Endodermal cell (in vitro differentiated cells): Measurements from ENCODE around the gene OR51E1. TPM values are rescaled to one million over a fixed set of nuclear protein-coding genes. Genes with fewer than 3 reads are reported as not detected.

Experiments used
- DNase-seq: peaks from one replicate; pipeline ENCODE4 v3.0.0-alpha.2; 2017
- H3K27ac ChIP-seq: 2 replicates; pipeline ENCODE4 v1.5.1; 2013; ENCODE audit warnings: mild to moderate bottlenecking, low read depth, low read length, moderate library complexity
- H3K27me3 ChIP-seq: 2 replicates; pipeline ENCODE4 v1.6.1; 2013; ENCODE audit warnings: mild to moderate bottlenecking, low read length, moderate library complexity; ENCODE audit not compliant: insufficient read depth, control insufficient read depth, poor library complexity, severe bottlenecking
- H3K36me3 ChIP-seq: 2 replicates; pipeline ENCODE4 v1.7.0; 2013; ENCODE audit warnings: mild to moderate bottlenecking, low read length, moderate library complexity; ENCODE audit not compliant: control insufficient read depth, insufficient read depth
- H3K4me1 ChIP-seq: one replicate; pipeline ENCODE4 v1.7.0; 2013; ENCODE audit warnings: low read length; ENCODE audit not compliant: control insufficient read depth, insufficient read depth
- H3K4me3 ChIP-seq: 2 replicates; pipeline ENCODE4 v1.5.1; 2013; ENCODE audit warnings: mild to moderate bottlenecking, low read length, moderate library complexity
- H3K9ac ChIP-seq: 2 replicates; pipeline ENCODE4 v1.6.1; 2013; ENCODE audit warnings: mild to moderate bottlenecking, low read length, moderate library complexity; ENCODE audit not compliant: poor library complexity, severe bottlenecking; ENCODE audit errors: extremely low read depth
- H3K9me3 ChIP-seq: 2 replicates; pipeline ENCODE4 v1.6.1; 2013; ENCODE audit warnings: mild to moderate bottlenecking, low read length, moderate library complexity; ENCODE audit not compliant: control insufficient read depth
- H3K27ac Mint-ChIP-seq: 2 replicates; pipeline ENCODE4 v1.8.0; 2020; ENCODE audit warnings: mixed read lengths
- H3K27me3 Mint-ChIP-seq: 2 replicates; pipeline ENCODE4 v1.8.0; 2021; ENCODE audit warnings: mild to moderate bottlenecking, mixed read lengths; ENCODE audit not compliant: insufficient read depth
- H3K36me3 Mint-ChIP-seq: 2 replicates; pipeline ENCODE4 v1.8.0; 2020; ENCODE audit warnings: low read depth, mixed read lengths
- H3K4me1 Mint-ChIP-seq: 2 replicates; pipeline ENCODE4 v1.8.0; 2020; ENCODE audit warnings: mixed read lengths
- H3K4me3 Mint-ChIP-seq: 2 replicates; pipeline ENCODE4 v1.8.0; 2020; ENCODE audit warnings: mild to moderate bottlenecking, moderate library complexity, mixed read lengths
- H3K9me3 Mint-ChIP-seq: 2 replicates; pipeline ENCODE4 v1.8.0; 2020; ENCODE audit warnings: mild to moderate bottlenecking, mixed read lengths
- CTCF ChIP-seq: fragments of 200-600 bp; sonication (generic); conservative IDR thresholded peaks from 2 replicates; pipeline ENCODE4 v1.5.0; 2021; ENCODE audit warnings: antibody characterized with exemption, mild to moderate bottlenecking
- WGBS, 2 experiments: methylation state at CpG; one replicate each; pipeline versions ENCODE4 v1.1.5 to v1.1.7; 2013; ENCODE audit warnings: missing lambda C conversion rate in 2 of 2, mixed read lengths in 1 of 2; ENCODE audit not compliant: insufficient coverage in 1 of 2, insufficient read length in 1 of 2; 5-methylcytosine and 5-hydroxymethylcytosine counted together
- total RNA-seq, 2 donors: library from RNA; stranded (reverse); fragmentation: NEBNext Ultra II Directional in 1 of 2; extraction: Animal tissue kit (Norgen Biotek cat#: 25700) in 1 of 2; gene quantifications; 2 replicates in 1 of 2; 3 replicates in 1 of 2; pipeline ENCODE4 v1.2.1, GENCODE V29; 2021

Gene OR51E1
- total RNA-seq, 2 donors from 2014 or later = not detected

GRCh38 chr11:4700436-4700820, 56.6 kb downstream of the OR51E1 start:
- H3K9me3 ChIP-seq = peaks cover 7% of the 10 kb centered on the region
- Mint-ChIP-seq H3K27ac (no peak overlapping the region), H3K27me3 (no peaks in the 10 kb centered on the region), H3K36me3 (no peaks in the 10 kb centered on the region), H3K9me3 (no peaks in the 10 kb centered on the region), H3K4me1 (peaks cover 24% of the 10 kb centered on the region), H3K4me3 (no peak overlapping the region)
- no peak for TF ChIP-seq CTCF
- no peak for DNase-seq
- H3K27ac ChIP-seq = no peak overlapping the region
- no peaks in the 10 kb centered on the region for H3K36me3 ChIP-seq
- H3K4me1 ChIP-seq = peaks cover 10% of the 10 kb centered on the region
- H3K27me3 ChIP-seq = no peaks in the 10 kb centered on the region
- no peak overlapping the region for H3K4me3 ChIP-seq
- no CpG with 5 or more reads among the region's 1 CpG for WGBS, 2 experiments
- H3K9ac ChIP-seq = no peak overlapping the region

GRCh38 chr11:4704054-4704789, 60.4 kb downstream of the OR51E1 start, which contains the start of gene MMP26:
Gene MMP26, plus strand, starts transcription at chr11:4704784.
- Mint-ChIP-seq H3K9me3 (no peaks in the 10 kb centered on the region), H3K4me3 (peak within 1 kb of the TSS; percentile 17), H3K4me1 (peaks cover 24% of the 10 kb centered on the region), H3K36me3 (no peaks in the 10 kb centered on the region), H3K27me3 (no peaks in the 10 kb centered on the region), H3K27ac (peak within 1 kb of the TSS; percentile 67)
- Histone ChIP-seq H3K4me3 (peak within 1 kb of the TSS; percentile 42), H3K4me1 (peaks cover 10% of the 10 kb centered on the region), H3K27me3 (no peaks in the 10 kb centered on the region), H3K27ac (no peak within 1 kb of the TSS), H3K9ac (peak within 1 kb of the TSS; percentile 22), H3K9me3 (peaks cover 6% of the 10 kb centered on the region), H3K36me3 (no peaks in the 10 kb centered on the region)
- peak; percentile 75 for DNase-seq
- no peak for TF ChIP-seq CTCF
- 27 to 30% methylated on average over 4 to 5 of the region's 5 CpGs for whole genome bisulfite sequencing, 2 experiments

DNA sequence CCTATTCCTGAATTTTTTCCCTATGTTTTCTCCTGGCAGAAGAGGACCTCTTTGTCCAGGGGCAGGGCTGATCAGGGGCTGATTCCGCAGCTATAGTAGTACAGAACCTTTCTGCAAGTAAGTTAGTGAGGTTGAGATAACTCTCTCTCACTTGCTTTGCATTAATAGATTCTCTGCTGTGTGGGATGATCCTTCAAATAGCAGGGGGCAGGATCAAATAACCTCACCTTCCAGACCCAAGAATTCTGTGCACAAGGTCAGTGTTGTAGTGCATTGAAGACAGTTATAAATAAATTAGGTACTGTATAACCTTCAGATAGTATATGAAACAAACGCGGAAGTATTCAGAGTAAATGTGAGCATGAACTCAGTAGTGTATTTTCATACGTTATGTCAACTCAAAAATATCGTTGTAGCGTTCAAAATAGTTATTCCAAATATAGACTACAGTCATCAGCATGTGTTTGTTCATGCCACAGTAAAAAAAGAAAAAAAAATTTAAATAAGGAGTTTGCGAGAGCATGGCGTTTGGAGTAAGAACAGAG, 61.1 kb downstream of the OR51E1 start:
- Histone ChIP-seq H3K27ac (no peak overlapping the region), H3K4me3 (peak overlapping the region; percentile 42), H3K9ac (peak overlapping the region; percentile 22), H3K4me1 (peaks cover 10% of the 10 kb centered on the region), H3K27me3 (no peaks in the 10 kb centered on the region), H3K9me3 (no peaks in the 10 kb centered on the region), H3K36me3 (no peaks in the 10 kb centered on the region)
- peak overlapping the region; percentile 67 for H3K27ac Mint-ChIP-seq
- peaks cover 24% of the 10 kb centered on the region for H3K4me1 Mint-ChIP-seq
- no peaks in the 10 kb centered on the region for H3K9me3 Mint-ChIP-seq
- 68 to 87% methylated on average over 7 to 8 of the region's 8 CpGs for WGBS, 2 experiments
- H3K27me3 Mint-ChIP-seq = no peaks in the 10 kb centered on the region
- peak; percentile 73 for DNase-seq
- no peaks in the 10 kb centered on the region for H3K36me3 Mint-ChIP-seq
- H3K4me3 Mint-ChIP-seq = peak overlapping the region; percentile 17
- TF ChIP-seq CTCF = no peak

Other genes with a start within 250 kb of the OR51E1 start
- not detected for gene OR52K2, start 194.7 kb upstream of the OR51E1 start, total RNA-seq
- gene OR52K1, start 161.3 kb upstream of the OR51E1 start, total RNA-seq = not detected
- gene OR52M1, start 98.8 kb upstream of the OR51E1 start, total RNA-seq = not detected
- not detected for gene OR52I2, start 62.2 kb upstream of the OR51E1 start, total RNA-seq
- not detected for gene OR52I1, start 49.9 kb upstream of the OR51E1 start, total RNA-seq
- 10 to 100 TPM; 11.3 to 13.8 TPM for gene TRIM68, start 35.8 kb upstream of the OR51E1 start, total RNA-seq
- gene OR51D1, start 6.5 kb upstream of the OR51E1 start, total RNA-seq = not detected
- not detected for gene OR51E2, start 53.9 kb downstream of the OR51E1 start, total RNA-seq
- gene MMP26, start 60.8 kb downstream of the OR51E1 start, total RNA-seq = not detected
- not detected for gene OR51F1, start 126.0 kb downstream of the OR51E1 start, total RNA-seq
- gene OR52R1, start 160.4 kb downstream of the OR51E1 start, total RNA-seq = not detected
- gene OR51F2, start 177.3 kb downstream of the OR51E1 start, total RNA-seq = not detected
- not detected for gene OR51S1, start 205.2 kb downstream of the OR51E1 start, total RNA-seq
- gene OR51T1, start 237.9 kb downstream of the OR51E1 start, total RNA-seq = not detected